Upper lobe of left lung (tissue), 4 donors: ENCODE measurements around the gene SEMA6D.

ENCODE experiments used
- CTCF ChIP-seq, 6 experiments: fragments of 450-650 bp in 4 of 6; fragments of 200-600 bp in 2 of 6; sonication (generic) in 2 of 6; IDR thresholded peaks; one replicate each; pipeline ENCODE4 v1.5.1; 2016 to 2019; ENCODE audit warnings: antibody characterized with exemption in 6 of 6
- POLR2AphosphoS5 ChIP-seq, 2 donors: sonication (generic); formaldehyde crosslinking; IDR thresholded peaks; one replicate each; pipeline ENCODE4 v1.5.1; 2017; ENCODE audit warnings: antibody characterized with exemption in 2 of 2

GRCh38 chr15:47725906-47726305, 8.6 kb downstream of the SEMA6D start:
- no peak for TF ChIP-seq CTCF (IDR thresholded peaks at IDR 0.05)
- no peak for TF ChIP-seq POLR2AphosphoS5 (IDR thresholded peaks at IDR 0.05)
